Cardiac muscle cell (in vitro differentiated cells and primary cell): Measurements from ENCODE around the gene LRRC4. TPM values are rescaled to one million over a fixed set of nuclear protein-coding genes. Genes with fewer than 3 reads are reported as not detected.

Experiments used
- DNase-seq, 2 donors: peaks; one replicate each; pipeline versions ENCODE4 v3.0.0 to v3.0.0-alpha.2; 2010 to 2017; ENCODE audit warnings: low read depth in 1 of 2, low spot score in 1 of 2
- H3K27ac ChIP-seq: fragments of 200-600 bp; sonication (generic); 2 replicates; pipeline ENCODE4 v1.5.1; 2016
- H3K27me3 ChIP-seq: fragments of 200-600 bp; sonication (generic); 2 replicates; pipeline ENCODE4 v1.6.0; 2016; ENCODE audit warnings: control low read depth
- H3K36me3 ChIP-seq: fragments of 200-600 bp; sonication (generic); 2 replicates; pipeline ENCODE4 v1.5.1; 2016; ENCODE audit warnings: control low read depth
- H3K4me1 ChIP-seq: fragments of 200-600 bp; sonication (generic); 2 replicates; pipeline ENCODE4 v1.8.1; 2017; ENCODE audit warnings: low read depth, mild to moderate bottlenecking, mixed run types
- H3K4me3 ChIP-seq: fragments of 200-600 bp; sonication (generic); 2 replicates; pipeline ENCODE4 v1.5.1; 2016; ENCODE audit warnings: mild to moderate bottlenecking
- H3K9me3 ChIP-seq: fragments of 200-600 bp; sonication (generic); 2 replicates; pipeline ENCODE4 v1.5.1; 2017; ENCODE audit warnings: low read depth, mild to moderate bottlenecking, control low read depth
- polyA plus RNA-seq: library from polyadenylated mRNA; unstranded; fragments of >200 nt; fragmentation: Nextera tagmentation; extraction: Ambion mirVana; gene quantifications from 2 replicates; pipeline ENCODE4 v1.2.1, GENCODE V29; 2016
- total RNA-seq: library from RNA; depleted of rRNA; stranded (reverse); fragments of >200 nt; gene quantifications from 2 replicates; pipeline ENCODE4 v1.2.3, GENCODE V29; 2016
- TF ChIP-seq, protein P1 (sequence below): IDR thresholded peaks from 2 replicates; pipeline ENCODE4 v1.5.1; 2012; ENCODE audit warnings: low read depth, mild to moderate bottlenecking, low read length

Gene LRRC4
- total and polyA plus RNA-seq, 2 experiments from 2014 or later = 2.9 to 9.3 TPM

DNA sequence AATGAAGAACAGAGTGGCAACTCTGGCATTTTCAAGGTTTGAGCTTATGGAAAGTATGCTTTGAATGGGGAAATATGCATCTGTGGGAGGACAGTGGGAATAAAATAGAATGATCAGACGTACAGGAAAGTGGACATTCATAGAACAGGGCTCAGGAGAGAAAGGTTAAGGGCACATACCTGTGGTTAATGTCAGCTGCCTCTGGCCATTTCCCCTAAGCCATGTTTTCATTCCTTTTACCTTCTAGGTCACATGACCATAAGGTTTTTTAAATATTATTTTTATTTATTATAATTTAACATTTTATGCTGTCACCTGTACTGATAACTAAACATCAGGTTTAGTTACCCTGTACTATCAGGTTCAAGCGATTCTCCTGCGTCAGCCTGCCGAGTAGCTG is 52.8 kb downstream of the LRRC4 start:
- no peaks in the 10 kb centered on the region for H3K27me3 ChIP-seq
- H3K9me3 ChIP-seq = no peaks in the 10 kb centered on the region
- H3K27ac ChIP-seq = no peak overlapping the region
- H3K4me1 ChIP-seq = peaks cover 7% of the 10 kb centered on the region
- H3K36me3 ChIP-seq = no peaks in the 10 kb centered on the region
- no peak overlapping the region for H3K4me3 ChIP-seq
- TF ChIP-seq, protein P1, sequence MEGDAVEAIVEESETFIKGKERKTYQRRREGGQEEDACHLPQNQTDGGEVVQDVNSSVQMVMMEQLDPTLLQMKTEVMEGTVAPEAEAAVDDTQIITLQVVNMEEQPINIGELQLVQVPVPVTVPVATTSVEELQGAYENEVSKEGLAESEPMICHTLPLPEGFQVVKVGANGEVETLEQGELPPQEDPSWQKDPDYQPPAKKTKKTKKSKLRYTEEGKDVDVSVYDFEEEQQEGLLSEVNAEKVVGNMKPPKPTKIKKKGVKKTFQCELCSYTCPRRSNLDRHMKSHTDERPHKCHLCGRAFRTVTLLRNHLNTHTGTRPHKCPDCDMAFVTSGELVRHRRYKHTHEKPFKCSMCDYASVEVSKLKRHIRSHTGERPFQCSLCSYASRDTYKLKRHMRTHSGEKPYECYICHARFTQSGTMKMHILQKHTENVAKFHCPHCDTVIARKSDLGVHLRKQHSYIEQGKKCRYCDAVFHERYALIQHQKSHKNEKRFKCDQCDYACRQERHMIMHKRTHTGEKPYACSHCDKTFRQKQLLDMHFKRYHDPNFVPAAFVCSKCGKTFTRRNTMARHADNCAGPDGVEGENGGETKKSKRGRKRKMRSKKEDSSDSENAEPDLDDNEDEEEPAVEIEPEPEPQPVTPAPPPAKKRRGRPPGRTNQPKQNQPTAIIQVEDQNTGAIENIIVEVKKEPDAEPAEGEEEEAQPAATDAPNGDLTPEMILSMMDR = no peak
- DNase-seq = no peak

Other genes with a start within 250 kb of the LRRC4 start
- gene LEP, start 209.8 kb upstream of the LRRC4 start, total RNA-seq = not detected in 2 replicates
- gene LEP, start 209.8 kb upstream of the LRRC4 start, polyA plus RNA-seq = not detected in 2 replicates